AG04450 (cell line): ENCODE results near the gene PVALB. TPM values are rescaled to one million over a fixed set of nuclear protein-coding genes. Genes with fewer than 3 reads are reported as not detected.

Experiments used
- CTCF ChIA-PET: fragments of 300-600, 350-600 bp; formaldehyde crosslinking; extraction: SDS; loops from one replicate; lab custom pipeline; 2022; ENCODE audit warnings: antibody characterized with exemption, inconsistent platforms; lab: Charles Lee
- POLR2A ChIA-PET: fragments of 350-600 bp; formaldehyde crosslinking; extraction: SDS; loops from one replicate; lab custom pipeline; 2021; ENCODE audit warnings: antibody characterized with exemption, inconsistent platforms; lab: Yijun Ruan, JAX
- DNase-seq: peaks from one replicate; pipeline ENCODE4 v3.0.0-alpha.2; 2011; ENCODE audit warnings: low read depth, low spot score
- H3K27ac ChIP-seq: one replicate; pipeline ENCODE4 v1.5.1; 2012; ENCODE audit warnings: low read depth, low read length, control low read depth
- H3K27me3 ChIP-seq: one replicate; pipeline ENCODE4 v1.6.0; 2012; ENCODE audit warnings: low read length; ENCODE audit not compliant: control insufficient read depth, insufficient read depth
- H3K4me3 ChIP-seq: 2 replicates; pipeline ENCODE4 v1.5.1; 2011; ENCODE audit warnings: mild to moderate bottlenecking, low read depth, low read length, control low read depth
- H3K9me3 ChIP-seq: 2 replicates; pipeline ENCODE4 v1.5.1; 2012; ENCODE audit warnings: low read length; ENCODE audit not compliant: control insufficient read depth, insufficient read depth
- CTCF ChIP-seq: IDR thresholded peaks from 2 replicates; pipeline ENCODE4 v1.5.1; 2011; ENCODE audit warnings: low read depth, low read length, control low read depth, inconsistent platforms
- polyA plus RNA-seq: library from polyadenylated mRNA; depleted of rRNA; stranded (reverse); fragments of >200 nt; gene quantifications from 2 replicates; pipeline ENCODE4 v1.2.3, GENCODE V29; 2011

PVALB gene
- polyA plus RNA-seq, 1 experiment = not detected

- no peaks in the 10 kb centered on the region for H3K9me3 ChIP-seq
- CTCF ChIA-PET = no interaction called here
- POLR2A ChIA-PET = no interaction called here
- H3K27ac ChIP-seq = no peak overlapping the region
- DNase-seq = no peak
- H3K27me3 ChIP-seq = peaks cover 76% of the 10 kb centered on the region
- no peak for TF ChIP-seq CTCF
- H3K4me3 ChIP-seq = no peak overlapping the region
Measured at GRCh38 chr22:36816339-36816635, 548 bp downstream of the PVALB start.

GRCh38 chr22:36815558-36816338 lies 1.1 kb downstream of the PVALB start:
- Histone ChIP-seq H3K4me3 (no peak overlapping the region), H3K9me3 (no peaks in the 10 kb centered on the region), H3K27me3 (peaks cover 76% of the 10 kb centered on the region), H3K27ac (no peak overlapping the region)
- CTCF ChIA-PET = no interaction called here
- POLR2A ChIA-PET = no interaction called here
- no peak for DNase-seq
- no peak for TF ChIP-seq CTCF

- DNase-seq = no peak
- no peak overlapping the region for H3K27ac ChIP-seq
- TF ChIP-seq CTCF = no peak
- peaks cover 68% of the 10 kb centered on the region for H3K27me3 ChIP-seq
- no peak overlapping the region for H3K4me3 ChIP-seq
- ChIA-PET POLR2A (no interaction called here), CTCF (no interaction called here)
- H3K9me3 ChIP-seq = no peaks in the 10 kb centered on the region
Measured at GRCh38 chr22:36814801-36815200, 2.0 kb downstream of the PVALB start.

GRCh38 chr22:36811094-36811800 lies 5.6 kb downstream of the PVALB start:
- Histone ChIP-seq H3K27me3 (peaks cover 55% of the 10 kb centered on the region), H3K4me3 (no peak overlapping the region), H3K9me3 (no peaks in the 10 kb centered on the region), H3K27ac (no peak overlapping the region)
- TF ChIP-seq CTCF = no peak
- no peak for DNase-seq
- ChIA-PET POLR2A (no interaction called here), CTCF (interaction anchor here (2.7 kb wide), 1 partner anchor 45 kb away, joined by 6 read pairs; no protein-coding TSS in a partner anchor)

- CTCF ChIA-PET = interaction anchor here (2.7 kb wide), 1 partner anchor 47 kb away, joined by 6 read pairs; no protein-coding TSS in a partner anchor
- Histone ChIP-seq H3K27ac (no peak overlapping the region), H3K4me3 (no peak overlapping the region), H3K27me3 (peaks cover 52% of the 10 kb centered on the region), H3K9me3 (no peaks in the 10 kb centered on the region)
- no peak for TF ChIP-seq CTCF
- DNase-seq = no peak
- POLR2A ChIA-PET = no interaction called here
Measured at GRCh38 chr22:36809351-36809750, 7.5 kb downstream of the PVALB start.
